GM23338 (cell line): ENCODE results near the gene CEP44. TPM values are rescaled to one million over a fixed set of nuclear protein-coding genes. Genes with fewer than 3 reads are reported as not detected.

Experiments
- ATAC-seq: fragments of 200-7000 bp; cut with Tn5 transposase; 3 replicates; pipeline ENCODE4 v1.9.1; 2020
- DNase-seq: peaks from one replicate; pipeline ENCODE4 v3.0.0-alpha.2; 2015; ENCODE audit warnings: low spot score
- H2AFZ ChIP-seq: fragments of 200-600 bp; sonication (generic); 2 replicates; pipeline ENCODE4 v1.8.0; 2016; ENCODE audit warnings: antibody characterized with exemption, mild to moderate bottlenecking, moderate library complexity
- H3F3A ChIP-seq: fragments of 200-600 bp; sonication (generic); replicated peaks from 2 replicates; pipeline ENCODE4 v1.8.0; 2017; ENCODE audit warnings: antibody characterized with exemption, mixed run types, low read depth
- H3K27ac ChIP-seq: fragments of 200-600 bp; sonication (generic); 2 replicates; pipeline ENCODE4 v1.6.1; 2016; ENCODE audit warnings: low read depth
- H3K27me3 ChIP-seq: fragments of 200-600 bp; sonication (generic); 2 replicates; pipeline ENCODE4 v1.8.0; 2016; ENCODE audit warnings: mild to moderate bottlenecking, mixed run types, moderate library complexity; ENCODE audit not compliant: insufficient read depth
- H3K36me3 ChIP-seq: fragments of 200-600 bp; sonication (generic); 2 replicates; pipeline ENCODE4 v1.8.0; 2016; ENCODE audit warnings: mild to moderate bottlenecking; ENCODE audit not compliant: insufficient read depth
- H3K4me1 ChIP-seq: fragments of 200-600 bp; sonication (generic); 2 replicates; pipeline ENCODE4 v1.8.0; 2016; ENCODE audit warnings: mild to moderate bottlenecking, moderate library complexity; ENCODE audit not compliant: insufficient read depth
- H3K4me2 ChIP-seq: fragments of 200-600 bp; sonication (generic); 2 replicates; pipeline ENCODE4 v1.7.1; 2017; ENCODE audit warnings: mixed run types
- H3K4me3 ChIP-seq: fragments of 200-600 bp; sonication (generic); 2 replicates; pipeline ENCODE4 v1.6.1; 2016; ENCODE audit warnings: mixed run types
- H3K79me2 ChIP-seq: fragments of 200-600 bp; sonication (generic); replicated peaks from 2 replicates; pipeline ENCODE4 v1.8.0; 2017; ENCODE audit warnings: mild to moderate bottlenecking; ENCODE audit not compliant: insufficient read depth
- H3K9me2 ChIP-seq: fragments of 200-600 bp; sonication (generic); 2 replicates; pipeline ENCODE4 v1.8.0; 2017; ENCODE audit not compliant: insufficient read depth
- H4K20me1 ChIP-seq: fragments of 200-600 bp; sonication (generic); replicated peaks from 2 replicates; pipeline ENCODE4 v1.8.0; 2017; ENCODE audit warnings: mild to moderate bottlenecking; ENCODE audit not compliant: insufficient read depth
- H3K27ac Mint-ChIP-seq: 2 replicates; pipeline ENCODE4 v1.8.0; 2020; ENCODE audit warnings: inconsistent platforms, mild to moderate bottlenecking, moderate library complexity, mixed read lengths
- H3K27me3 Mint-ChIP-seq: 3 replicates; pipeline ENCODE4 v1.8.0; 2022; ENCODE audit warnings: low read depth, mild to moderate bottlenecking, moderate library complexity, mixed read lengths, inconsistent platforms; ENCODE audit not compliant: insufficient read depth, poor library complexity
- H3K36me3 Mint-ChIP-seq: 3 replicates; pipeline ENCODE4 v1.8.0; 2021; ENCODE audit warnings: low read depth, mild to moderate bottlenecking, inconsistent platforms, moderate library complexity, mixed read lengths
- H3K4me1 Mint-ChIP-seq: 3 replicates; pipeline ENCODE4 v1.8.0; 2020; ENCODE audit warnings: mild to moderate bottlenecking, inconsistent platforms, mixed read lengths
- H3K4me3 Mint-ChIP-seq: 3 replicates; pipeline ENCODE4 v1.8.0; 2021; ENCODE audit warnings: moderate library complexity, mild to moderate bottlenecking, inconsistent platforms, mixed read lengths
- H3K9me3 Mint-ChIP-seq: 3 replicates; pipeline ENCODE4 v1.8.0; 2020; ENCODE audit warnings: moderate library complexity, mild to moderate bottlenecking, inconsistent platforms, mixed read lengths
- CREB1 ChIP-seq: fragments of 250-450 bp; sonication (Bioruptor Pico); IDR thresholded peaks from 2 replicates; pipeline ENCODE4 v1.5.0; 2020; ENCODE audit warnings: low read depth, mild to moderate bottlenecking, moderate library complexity
- EZH2 ChIP-seq: fragments of 200-600 bp; sonication (generic); IDR thresholded peaks from one replicate; pipeline ENCODE4 v1.8.0; 2017; ENCODE audit warnings: antibody characterized with exemption, mild to moderate bottlenecking, low read depth; ENCODE audit not compliant: unreplicated experiment
- EZH2phosphoT487 ChIP-seq: fragments of 200-600 bp; sonication (generic); IDR thresholded peaks from one replicate; pipeline ENCODE4 v1.8.1; 2018; ENCODE audit warnings: antibody characterized with exemption; ENCODE audit not compliant: unreplicated experiment
- JUNB ChIP-seq: IDR thresholded peaks from one replicate; pipeline ENCODE4 v1.6.1; 2016; ENCODE audit warnings: antibody characterized with exemption; ENCODE audit not compliant: unreplicated experiment
- NANOG ChIP-seq: IDR thresholded peaks from 2 replicates; pipeline ENCODE4 v1.6.1; 2016; ENCODE audit warnings: antibody characterized with exemption, borderline replicate concordance
- POLR2AphosphoS5 ChIP-seq: IDR thresholded peaks from 2 replicates; pipeline ENCODE4 v1.6.1; 2016; ENCODE audit warnings: antibody characterized with exemption, low read depth
- STAT1 ChIP-seq: IDR thresholded peaks from one replicate; pipeline ENCODE4 v1.6.1; 2016; ENCODE audit warnings: antibody characterized with exemption; ENCODE audit not compliant: unreplicated experiment
- ZNF114 ChIP-seq: fragments of 250-450 bp; sonication (Bioruptor Pico); IDR thresholded peaks from 2 replicates; pipeline ENCODE4 v1.5.0; 2020; ENCODE audit warnings: mild to moderate bottlenecking, moderate library complexity
- ZNF331 ChIP-seq: fragments of 250-450 bp; sonication (Bioruptor Pico); IDR thresholded peaks from 2 replicates; pipeline ENCODE4 v1.5.0; 2020; ENCODE audit warnings: low read depth, mild to moderate bottlenecking, moderate library complexity
- polyA plus RNA-seq: library from polyadenylated mRNA; unstranded; fragments of >200 nt; fragmentation: Nextera tagmentation; extraction: Ambion mirVana; gene quantifications from 2 replicates; pipeline ENCODE4 v1.2.1, GENCODE V29; 2016
- total RNA-seq: library from RNA; depleted of rRNA; stranded (reverse); fragments of >200 nt; shearing (Covaris generic); gene quantifications from 2 replicates; pipeline ENCODE4 v1.2.3, GENCODE V29; 2014
- TF ChIP-seq, protein P1 (sequence below): IDR thresholded peaks from 2 replicates; pipeline ENCODE4 v1.6.1; 2016; ENCODE audit warnings: antibody characterized with exemption
- TF ChIP-seq, protein P2 (sequence below): IDR thresholded peaks from one replicate; pipeline ENCODE4 v1.6.1; 2018; ENCODE audit warnings: antibody characterized with exemption; ENCODE audit not compliant: unreplicated experiment
- TF ChIP-seq, protein P3 (sequence below): fragments of 250-450 bp; sonication (Bioruptor Pico); IDR thresholded peaks from 2 replicates; pipeline ENCODE4 v1.5.0; 2020; ENCODE audit warnings: mild to moderate bottlenecking, moderate library complexity
- TF ChIP-seq, protein P4 (sequence below), 2 experiments: fragments of 200-600 bp in 1 of 2; sonication (generic) in 1 of 2; conservative IDR thresholded peaks; 2 replicates each; pipeline versions ENCODE4 v1.5.1 to v1.6.1; 2016 to 2017; ENCODE audit warnings: antibody characterized with exemption in 2 of 2, low read depth in 2 of 2, mild to moderate bottlenecking in 2 of 2, moderate library complexity in 1 of 2

The CEP44 gene
- total and polyA plus RNA-seq, 2 experiments from 2014 or later, result 12.1 to 17.4 TPM

DNA sequence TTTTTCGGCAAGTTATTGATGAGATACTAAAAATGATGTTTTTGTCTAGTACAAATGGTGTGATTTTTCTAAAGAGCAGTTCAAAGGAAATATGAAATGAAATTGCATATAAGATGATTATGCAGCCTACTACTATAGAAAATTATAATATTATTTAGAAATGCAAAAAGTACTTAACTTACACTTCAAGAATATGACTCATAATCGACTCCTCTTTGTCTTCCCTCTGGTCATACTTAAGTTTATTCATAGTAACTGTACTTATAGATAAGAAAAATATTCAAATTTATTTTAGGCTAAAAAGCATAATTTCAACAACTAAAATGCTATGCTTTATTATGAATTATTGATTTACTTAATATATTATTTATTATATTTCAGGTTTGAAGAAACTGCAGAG, 33.2 kb downstream of the CEP44 start:
- ATAC-seq, result no peak
- H3K9me3 Mint-ChIP-seq, result no peaks in the 10 kb centered on the region; the same call in 2 of the 3 replicates
- H3K36me3 ChIP-seq, result no peaks in the 10 kb centered on the region
- TF ChIP-seq ZNF331 (no peak), ZNF114 (CRISPR knock-in tag) (no peak), CREB1 (CRISPR knock-in tag) (no peak), EZH2 (no peak), STAT1 (no peak), NANOG (no peak), POLR2AphosphoS5 (no peak), JUNB (no peak), EZH2phosphoT487 (no peak)
- TF ChIP-seq, protein P1, sequence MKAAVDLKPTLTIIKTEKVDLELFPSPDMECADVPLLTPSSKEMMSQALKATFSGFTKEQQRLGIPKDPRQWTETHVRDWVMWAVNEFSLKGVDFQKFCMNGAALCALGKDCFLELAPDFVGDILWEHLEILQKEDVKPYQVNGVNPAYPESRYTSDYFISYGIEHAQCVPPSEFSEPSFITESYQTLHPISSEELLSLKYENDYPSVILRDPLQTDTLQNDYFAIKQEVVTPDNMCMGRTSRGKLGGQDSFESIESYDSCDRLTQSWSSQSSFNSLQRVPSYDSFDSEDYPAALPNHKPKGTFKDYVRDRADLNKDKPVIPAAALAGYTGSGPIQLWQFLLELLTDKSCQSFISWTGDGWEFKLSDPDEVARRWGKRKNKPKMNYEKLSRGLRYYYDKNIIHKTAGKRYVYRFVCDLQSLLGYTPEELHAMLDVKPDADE, result no peak
- TF ChIP-seq, protein P2, sequence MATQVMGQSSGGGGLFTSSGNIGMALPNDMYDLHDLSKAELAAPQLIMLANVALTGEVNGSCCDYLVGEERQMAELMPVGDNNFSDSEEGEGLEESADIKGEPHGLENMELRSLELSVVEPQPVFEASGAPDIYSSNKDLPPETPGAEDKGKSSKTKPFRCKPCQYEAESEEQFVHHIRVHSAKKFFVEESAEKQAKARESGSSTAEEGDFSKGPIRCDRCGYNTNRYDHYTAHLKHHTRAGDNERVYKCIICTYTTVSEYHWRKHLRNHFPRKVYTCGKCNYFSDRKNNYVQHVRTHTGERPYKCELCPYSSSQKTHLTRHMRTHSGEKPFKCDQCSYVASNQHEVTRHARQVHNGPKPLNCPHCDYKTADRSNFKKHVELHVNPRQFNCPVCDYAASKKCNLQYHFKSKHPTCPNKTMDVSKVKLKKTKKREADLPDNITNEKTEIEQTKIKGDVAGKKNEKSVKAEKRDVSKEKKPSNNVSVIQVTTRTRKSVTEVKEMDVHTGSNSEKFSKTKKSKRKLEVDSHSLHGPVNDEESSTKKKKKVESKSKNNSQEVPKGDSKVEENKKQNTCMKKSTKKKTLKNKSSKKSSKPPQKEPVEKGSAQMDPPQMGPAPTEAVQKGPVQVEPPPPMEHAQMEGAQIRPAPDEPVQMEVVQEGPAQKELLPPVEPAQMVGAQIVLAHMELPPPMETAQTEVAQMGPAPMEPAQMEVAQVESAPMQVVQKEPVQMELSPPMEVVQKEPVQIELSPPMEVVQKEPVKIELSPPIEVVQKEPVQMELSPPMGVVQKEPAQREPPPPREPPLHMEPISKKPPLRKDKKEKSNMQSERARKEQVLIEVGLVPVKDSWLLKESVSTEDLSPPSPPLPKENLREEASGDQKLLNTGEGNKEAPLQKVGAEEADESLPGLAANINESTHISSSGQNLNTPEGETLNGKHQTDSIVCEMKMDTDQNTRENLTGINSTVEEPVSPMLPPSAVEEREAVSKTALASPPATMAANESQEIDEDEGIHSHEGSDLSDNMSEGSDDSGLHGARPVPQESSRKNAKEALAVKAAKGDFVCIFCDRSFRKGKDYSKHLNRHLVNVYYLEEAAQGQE, result no peak
- TF ChIP-seq, protein P3, sequence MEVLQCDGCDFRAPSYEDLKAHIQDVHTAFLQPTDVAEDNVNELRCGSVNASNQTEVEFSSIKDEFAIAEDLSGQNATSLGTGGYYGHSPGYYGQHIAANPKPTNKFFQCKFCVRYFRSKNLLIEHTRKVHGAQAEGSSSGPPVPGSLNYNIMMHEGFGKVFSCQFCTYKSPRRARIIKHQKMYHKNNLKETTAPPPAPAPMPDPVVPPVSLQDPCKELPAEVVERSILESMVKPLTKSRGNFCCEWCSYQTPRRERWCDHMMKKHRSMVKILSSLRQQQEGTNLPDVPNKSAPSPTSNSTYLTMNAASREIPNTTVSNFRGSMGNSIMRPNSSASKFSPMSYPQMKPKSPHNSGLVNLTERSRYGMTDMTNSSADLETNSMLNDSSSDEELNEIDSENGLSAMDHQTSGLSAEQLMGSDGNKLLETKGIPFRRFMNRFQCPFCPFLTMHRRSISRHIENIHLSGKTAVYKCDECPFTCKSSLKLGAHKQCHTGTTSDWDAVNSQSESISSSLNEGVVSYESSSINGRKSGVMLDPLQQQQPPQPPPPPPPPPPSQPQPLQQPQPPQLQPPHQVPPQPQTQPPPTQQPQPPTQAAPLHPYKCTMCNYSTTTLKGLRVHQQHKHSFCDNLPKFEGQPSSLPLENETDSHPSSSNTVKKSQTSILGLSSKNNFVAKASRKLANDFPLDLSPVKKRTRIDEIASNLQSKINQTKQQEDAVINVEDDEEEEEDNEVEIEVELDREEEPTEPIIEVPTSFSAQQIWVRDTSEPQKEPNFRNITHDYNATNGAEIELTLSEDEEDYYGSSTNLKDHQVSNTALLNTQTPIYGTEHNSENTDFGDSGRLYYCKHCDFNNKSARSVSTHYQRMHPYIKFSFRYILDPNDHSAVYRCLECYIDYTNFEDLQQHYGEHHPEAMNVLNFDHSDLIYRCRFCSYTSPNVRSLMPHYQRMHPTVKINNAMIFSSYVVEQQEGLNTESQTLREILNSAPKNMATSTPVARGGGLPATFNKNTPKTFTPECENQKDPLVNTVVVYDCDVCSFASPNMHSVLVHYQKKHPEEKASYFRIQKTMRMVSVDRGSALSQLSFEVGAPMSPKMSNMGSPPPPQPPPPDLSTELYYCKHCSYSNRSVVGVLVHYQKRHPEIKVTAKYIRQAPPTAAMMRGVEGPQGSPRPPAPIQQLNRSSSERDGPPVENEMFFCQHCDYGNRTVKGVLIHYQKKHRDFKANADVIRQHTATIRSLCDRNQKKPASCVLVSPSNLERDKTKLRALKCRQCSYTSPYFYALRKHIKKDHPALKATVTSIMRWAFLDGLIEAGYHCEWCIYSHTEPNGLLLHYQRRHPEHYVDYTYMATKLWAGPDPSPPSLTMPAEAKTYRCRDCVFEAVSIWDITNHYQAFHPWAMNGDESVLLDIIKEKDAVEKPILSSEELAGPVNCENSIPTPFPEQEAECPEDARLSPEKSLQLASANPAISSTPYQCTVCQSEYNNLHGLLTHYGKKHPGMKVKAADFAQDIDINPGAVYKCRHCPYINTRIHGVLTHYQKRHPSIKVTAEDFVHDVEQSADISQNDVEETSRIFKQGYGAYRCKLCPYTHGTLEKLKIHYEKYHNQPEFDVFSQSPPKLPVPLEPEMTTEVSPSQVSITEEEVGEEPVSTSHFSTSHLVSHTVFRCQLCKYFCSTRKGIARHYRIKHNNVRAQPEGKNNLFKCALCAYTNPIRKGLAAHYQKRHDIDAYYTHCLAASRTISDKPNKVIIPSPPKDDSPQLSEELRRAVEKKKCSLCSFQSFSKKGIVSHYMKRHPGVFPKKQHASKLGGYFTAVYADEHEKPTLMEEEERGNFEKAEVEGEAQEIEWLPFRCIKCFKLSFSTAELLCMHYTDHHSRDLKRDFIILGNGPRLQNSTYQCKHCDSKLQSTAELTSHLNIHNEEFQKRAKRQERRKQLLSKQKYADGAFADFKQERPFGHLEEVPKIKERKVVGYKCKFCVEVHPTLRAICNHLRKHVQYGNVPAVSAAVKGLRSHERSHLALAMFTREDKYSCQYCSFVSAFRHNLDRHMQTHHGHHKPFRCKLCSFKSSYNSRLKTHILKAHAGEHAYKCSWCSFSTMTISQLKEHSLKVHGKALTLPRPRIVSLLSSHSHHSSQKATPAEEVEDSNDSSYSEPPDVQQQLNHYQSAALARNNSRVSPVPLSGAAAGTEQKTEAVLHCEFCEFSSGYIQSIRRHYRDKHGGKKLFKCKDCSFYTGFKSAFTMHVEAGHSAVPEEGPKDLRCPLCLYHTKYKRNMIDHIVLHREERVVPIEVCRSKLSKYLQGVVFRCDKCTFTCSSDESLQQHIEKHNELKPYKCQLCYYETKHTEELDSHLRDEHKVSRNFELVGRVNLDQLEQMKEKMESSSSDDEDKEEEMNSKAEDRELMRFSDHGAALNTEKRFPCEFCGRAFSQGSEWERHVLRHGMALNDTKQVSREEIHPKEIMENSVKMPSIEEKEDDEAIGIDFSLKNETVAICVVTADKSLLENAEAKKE, result no peak
- TF ChIP-seq, protein P4, sequence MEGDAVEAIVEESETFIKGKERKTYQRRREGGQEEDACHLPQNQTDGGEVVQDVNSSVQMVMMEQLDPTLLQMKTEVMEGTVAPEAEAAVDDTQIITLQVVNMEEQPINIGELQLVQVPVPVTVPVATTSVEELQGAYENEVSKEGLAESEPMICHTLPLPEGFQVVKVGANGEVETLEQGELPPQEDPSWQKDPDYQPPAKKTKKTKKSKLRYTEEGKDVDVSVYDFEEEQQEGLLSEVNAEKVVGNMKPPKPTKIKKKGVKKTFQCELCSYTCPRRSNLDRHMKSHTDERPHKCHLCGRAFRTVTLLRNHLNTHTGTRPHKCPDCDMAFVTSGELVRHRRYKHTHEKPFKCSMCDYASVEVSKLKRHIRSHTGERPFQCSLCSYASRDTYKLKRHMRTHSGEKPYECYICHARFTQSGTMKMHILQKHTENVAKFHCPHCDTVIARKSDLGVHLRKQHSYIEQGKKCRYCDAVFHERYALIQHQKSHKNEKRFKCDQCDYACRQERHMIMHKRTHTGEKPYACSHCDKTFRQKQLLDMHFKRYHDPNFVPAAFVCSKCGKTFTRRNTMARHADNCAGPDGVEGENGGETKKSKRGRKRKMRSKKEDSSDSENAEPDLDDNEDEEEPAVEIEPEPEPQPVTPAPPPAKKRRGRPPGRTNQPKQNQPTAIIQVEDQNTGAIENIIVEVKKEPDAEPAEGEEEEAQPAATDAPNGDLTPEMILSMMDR (conservative IDR thresholded peaks at IDR 0.05; ENCODE audit: low read depth in 2 of 2), result no peak
- no peaks in the 10 kb centered on the region for H3F3A ChIP-seq
- no peaks in the 10 kb centered on the region for H3K79me2 ChIP-seq
- no peak overlapping the region for H3K4me3 ChIP-seq
- H2AFZ ChIP-seq, result no peak overlapping the region
- H3K4me1 ChIP-seq, result no peaks in the 10 kb centered on the region
- no peaks in the 10 kb centered on the region for H3K27me3 Mint-ChIP-seq
- no peaks in the 10 kb centered on the region for H4K20me1 ChIP-seq
- no peak overlapping the region for H3K27ac Mint-ChIP-seq
- H3K27me3 ChIP-seq, result no peaks in the 10 kb centered on the region
- H3K27ac ChIP-seq, result no peak overlapping the region
- no peak overlapping the region for H3K4me2 ChIP-seq
- H3K4me3 Mint-ChIP-seq, result no peak overlapping the region
- DNase-seq, result no peak
- no peaks in the 10 kb centered on the region for H3K9me2 ChIP-seq
- H3K4me1 Mint-ChIP-seq, result peaks cover 5% of the 10 kb centered on the region; the same call in 2 of the 3 replicates
- H3K36me3 Mint-ChIP-seq, result no peaks in the 10 kb centered on the region; the same call in 1 of the 3 replicates
